Large intestine (tissue), 3 donors: ENCODE data around the gene NEUROD4. TPM values are rescaled to one million over a fixed set of nuclear protein-coding genes. Genes with fewer than 3 reads are reported as not detected.

Experiments
- DNase-seq, 2 donors: peaks; one replicate each; pipeline versions ENCODE4 v3.0.0 to v3.0.0-alpha.2; 2013
- H3K27ac ChIP-seq: one replicate; pipeline ENCODE4 v1.5.1; 2013; ENCODE audit warnings: low read length
- H3K27me3 ChIP-seq: 2 replicates; pipeline ENCODE4 v1.6.1; 2013; ENCODE audit warnings: low read length; ENCODE audit not compliant: control insufficient read depth, insufficient read depth
- H3K36me3 ChIP-seq: 2 replicates; pipeline ENCODE4 v1.6.1; 2013; ENCODE audit warnings: low read length; ENCODE audit not compliant: control insufficient read depth, insufficient read depth
- H3K4me1 ChIP-seq: one replicate; pipeline ENCODE4 v1.6.1; 2013; ENCODE audit warnings: low read length; ENCODE audit not compliant: control insufficient read depth, insufficient read depth
- H3K4me3 ChIP-seq: one replicate; pipeline ENCODE4 v1.5.1; 2013; ENCODE audit warnings: low read length
- H3K9me3 ChIP-seq: one replicate; pipeline ENCODE4 v1.6.1; 2013; ENCODE audit warnings: mild to moderate bottlenecking, low read depth, low read length, moderate library complexity; ENCODE audit not compliant: control insufficient read depth
- WGBS: methylation state at CpG from one replicate; pipeline ENCODE4 v1.1.5; 2013; ENCODE audit warnings: low lambda C conversion rate; ENCODE audit not compliant: insufficient coverage; 5-methylcytosine and 5-hydroxymethylcytosine counted together
- polyA plus RNA-seq: library from polyadenylated mRNA; unstranded; fragments of 120-200 nt; gene quantifications from one replicate; pipeline ENCODE4 v1.2.1, GENCODE V29; 2013

Gene NEUROD4
- polyA plus RNA-seq, 1 donor = 0.01 TPM

DNA sequence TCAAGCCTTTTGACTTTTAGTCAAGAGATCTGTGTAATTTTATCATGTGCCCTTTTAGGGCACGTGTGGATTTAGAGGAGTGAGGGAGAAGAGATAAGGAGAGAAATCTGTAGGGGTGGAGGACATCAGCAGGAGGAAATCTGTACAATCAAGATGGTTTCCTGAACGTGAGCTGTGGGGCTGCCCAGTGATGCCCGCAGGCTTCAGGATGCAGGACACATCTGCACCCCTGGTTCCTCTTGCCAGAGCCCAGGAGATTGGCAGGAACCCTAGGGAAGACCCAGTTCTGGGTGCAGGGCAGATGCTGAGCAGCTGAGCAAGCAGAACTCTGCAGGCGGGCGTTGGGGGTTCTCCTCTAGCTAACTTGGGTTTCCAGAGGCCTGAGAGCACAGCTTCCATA lies 23.6 kb upstream of the NEUROD4 start:
- Histone ChIP-seq H3K27me3 (peaks cover 5% of the 10 kb centered on the region), H3K9me3 (no peaks in the 10 kb centered on the region), H3K27ac (no peak overlapping the region), H3K36me3 (no peaks in the 10 kb centered on the region), H3K4me1 (no peaks in the 10 kb centered on the region), H3K4me3 (no peak overlapping the region)
- no peak for DNase-seq
- WGBS = no CpG with 5 or more reads among the region's 5 CpGs

DNA sequence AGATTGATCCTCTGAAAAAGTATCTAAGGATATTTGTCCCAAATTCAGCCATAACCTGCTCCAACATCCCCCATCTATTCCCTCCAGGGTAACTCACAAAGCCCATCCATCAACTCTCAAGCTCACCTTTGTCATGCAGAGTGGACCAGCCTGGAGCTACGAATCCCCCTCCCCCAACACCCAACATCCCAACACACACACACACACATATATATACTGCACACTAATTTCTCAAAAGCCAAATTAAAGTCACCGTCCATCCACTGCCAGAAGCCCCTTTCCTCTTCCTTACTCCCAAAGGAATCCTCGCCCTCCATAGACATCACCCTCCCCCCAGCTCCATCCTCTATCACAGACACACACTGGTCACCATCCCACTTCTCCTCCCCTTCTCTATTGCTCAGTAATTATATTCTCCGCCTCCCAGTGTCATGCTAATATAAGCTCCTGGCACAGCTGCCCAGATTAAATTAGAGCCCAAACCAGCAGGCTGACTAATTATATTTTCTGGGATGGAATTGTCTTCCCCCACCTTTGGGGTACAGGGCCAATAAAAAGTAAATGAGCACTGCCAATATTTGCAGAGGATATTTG lies 21.7 kb upstream of the NEUROD4 start:
- Histone ChIP-seq H3K27ac (no peak overlapping the region), H3K4me1 (no peaks in the 10 kb centered on the region), H3K27me3 (peaks cover 5% of the 10 kb centered on the region), H3K36me3 (no peaks in the 10 kb centered on the region), H3K9me3 (no peaks in the 10 kb centered on the region), H3K4me3 (no peak overlapping the region)
- no peak for DNase-seq
- WGBS = no CpG with 5 or more reads among the region's 4 CpGs

DNA sequence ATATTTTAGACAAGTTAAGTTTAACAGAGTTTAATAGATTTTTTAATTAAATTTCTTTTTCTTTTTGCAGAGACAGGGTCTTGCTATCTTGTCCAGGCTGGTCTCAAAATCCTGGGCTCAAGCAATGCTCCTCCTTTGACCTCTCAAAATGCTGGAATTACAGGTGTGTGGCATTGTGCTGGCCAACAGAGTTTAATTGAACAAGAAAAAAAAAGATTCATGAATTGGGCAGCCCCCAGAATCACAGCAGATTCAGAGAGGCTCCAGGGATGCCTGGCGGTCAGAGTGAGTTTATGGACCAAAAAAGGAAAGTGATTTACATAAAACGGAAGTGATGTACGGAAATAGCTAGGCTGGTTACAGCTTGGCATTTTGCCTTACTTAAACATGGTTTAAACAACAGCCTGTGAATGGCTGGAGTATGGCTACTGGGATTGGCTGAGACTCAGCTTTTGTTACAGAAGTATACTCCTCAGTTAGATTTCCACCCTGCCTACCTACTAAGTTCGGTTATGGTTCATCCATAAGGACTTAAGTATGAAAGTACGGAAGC lies 20.7 kb upstream of the NEUROD4 start:
- Histone ChIP-seq H3K4me1 (no peaks in the 10 kb centered on the region), H3K27ac (no peak overlapping the region), H3K9me3 (no peaks in the 10 kb centered on the region), H3K4me3 (no peak overlapping the region), H3K27me3 (peaks cover 5% of the 10 kb centered on the region), H3K36me3 (no peaks in the 10 kb centered on the region)
- 90% methylated on average over 2 of the region's 5 CpGs for WGBS
- DNase-seq = no peak

DNA sequence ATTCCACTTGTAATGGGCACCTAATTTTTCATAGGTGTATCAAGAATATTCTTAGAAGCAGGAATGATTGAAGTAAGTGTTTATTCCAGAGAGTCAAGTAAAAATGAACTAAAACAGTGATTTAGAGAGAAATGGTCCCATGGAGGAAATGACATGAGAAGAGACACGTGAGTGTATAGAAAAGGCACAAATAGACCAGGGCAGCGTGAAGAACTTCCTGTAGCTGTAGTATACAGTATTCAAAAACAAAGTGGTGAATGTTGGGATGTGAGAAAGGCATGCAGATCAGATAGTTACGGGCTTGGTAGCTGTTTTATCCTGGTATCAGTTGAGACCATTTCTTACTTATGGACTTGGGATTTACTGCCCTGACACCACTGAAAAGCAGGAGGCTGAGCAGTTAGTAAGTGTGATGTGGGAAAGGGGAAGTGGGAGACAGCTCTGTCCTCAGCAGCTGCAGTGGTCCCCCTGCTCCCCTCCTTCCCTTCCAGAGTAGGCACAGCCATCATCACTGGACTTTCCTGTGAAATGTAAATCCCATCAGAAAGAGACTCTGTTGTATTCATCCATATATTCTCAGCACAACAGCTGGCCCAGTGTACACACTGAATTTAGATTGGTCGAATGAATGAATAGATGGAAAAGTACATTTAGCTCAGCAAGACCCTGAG lies 18.4 kb upstream of the NEUROD4 start:
- Histone ChIP-seq H3K36me3 (no peaks in the 10 kb centered on the region), H3K9me3 (no peaks in the 10 kb centered on the region), H3K4me3 (no peak overlapping the region), H3K4me1 (no peaks in the 10 kb centered on the region), H3K27ac (no peak overlapping the region), H3K27me3 (peaks cover 5% of the 10 kb centered on the region)
- DNase-seq = no peak
- 76% methylated on average over 2 of the region's 4 CpGs for WGBS

- Histone ChIP-seq H3K4me3 (no peak overlapping the region), H3K27me3 (no peaks in the 10 kb centered on the region), H3K27ac (no peak overlapping the region), H3K4me1 (no peaks in the 10 kb centered on the region), H3K9me3 (no peaks in the 10 kb centered on the region), H3K36me3 (no peaks in the 10 kb centered on the region)
- WGBS = 66% methylated on average over 2 of the region's 2 CpGs
- DNase-seq = no peak
These were observed 17.4 kb upstream of the NEUROD4 start for GRCh38 chr12:55002355-55002754.

DNA sequence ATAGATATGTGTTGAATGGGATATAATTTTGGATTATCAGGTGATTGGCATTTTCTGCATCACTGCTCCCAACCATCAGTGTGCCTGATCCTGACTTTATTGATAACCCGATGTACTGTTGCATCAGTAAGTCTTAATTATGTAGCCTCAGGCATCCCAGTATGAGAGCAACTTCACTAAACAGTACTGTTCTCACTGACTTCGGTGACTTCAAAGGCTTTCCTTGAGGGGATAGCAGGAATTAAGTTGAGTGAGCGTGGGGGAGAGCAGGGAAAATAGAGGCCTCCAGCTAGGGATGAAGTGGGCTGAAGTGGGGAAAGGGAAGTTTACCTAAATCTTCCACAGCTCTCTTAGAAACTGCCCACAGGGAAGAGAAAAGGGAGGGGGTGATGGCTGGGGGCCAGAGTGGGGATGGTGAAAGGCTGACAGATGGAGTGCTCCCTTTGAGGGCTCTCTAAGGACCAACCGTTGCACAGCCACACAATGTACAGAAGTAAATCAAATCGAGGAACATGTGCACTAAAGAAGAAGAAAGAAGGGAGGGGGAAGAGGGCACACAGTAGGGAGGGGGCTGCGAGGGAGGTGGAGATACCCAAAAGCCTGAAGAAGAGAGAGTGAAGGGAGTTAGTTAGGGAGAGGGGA lies 10.7 kb upstream of the NEUROD4 start:
- no peaks in the 10 kb centered on the region for H3K9me3 ChIP-seq
- no peaks in the 10 kb centered on the region for H3K36me3 ChIP-seq
- no peak overlapping the region for H3K27ac ChIP-seq
- no CpG with 5 or more reads among the region's 6 CpGs for WGBS
- DNase-seq = no peak
- H3K4me1 ChIP-seq = no peaks in the 10 kb centered on the region
- H3K4me3 ChIP-seq = no peak overlapping the region
- H3K27me3 ChIP-seq = no peaks in the 10 kb centered on the region

DNA sequence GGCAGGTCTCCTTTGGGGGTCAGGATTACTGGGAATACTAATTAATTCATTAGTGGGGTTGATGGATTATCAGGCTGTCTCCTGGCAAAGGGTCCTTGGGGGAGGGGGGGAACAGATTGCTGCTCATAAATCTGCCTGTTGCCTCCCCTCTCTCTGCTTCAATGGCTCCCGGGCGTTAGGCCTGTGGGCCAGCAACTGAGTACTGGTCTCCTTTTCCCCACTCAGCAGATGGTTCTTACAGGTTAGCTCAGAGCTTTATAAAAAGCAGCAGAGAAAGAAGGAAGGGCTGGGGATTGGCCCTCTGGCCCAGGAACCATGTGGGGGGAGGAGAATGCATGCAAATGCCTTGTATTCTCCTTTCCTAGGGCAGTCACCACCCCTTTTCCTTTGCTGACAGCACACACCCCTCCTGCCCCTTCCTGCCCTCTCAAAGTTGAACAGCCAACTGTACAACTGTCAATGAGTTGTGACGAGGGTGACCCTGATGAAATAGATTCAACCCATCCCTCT lies 2.3 kb upstream of the NEUROD4 start:
- no peak overlapping the region for H3K4me3 ChIP-seq
- WGBS = 60% methylated on average over 1 of the region's 3 CpGs
- H3K9me3 ChIP-seq = no peaks in the 10 kb centered on the region
- H3K36me3 ChIP-seq = no peaks in the 10 kb centered on the region
- peaks cover 16% of the 10 kb centered on the region for H3K27me3 ChIP-seq
- no peak for DNase-seq
- H3K27ac ChIP-seq = no peak overlapping the region
- H3K4me1 ChIP-seq = no peaks in the 10 kb centered on the region

- Histone ChIP-seq H3K27me3 (peaks cover 10% of the 10 kb centered on the region), H3K36me3 (no peaks in the 10 kb centered on the region), H3K4me1 (no peaks in the 10 kb centered on the region), H3K27ac (no peak overlapping the region), H3K9me3 (no peaks in the 10 kb centered on the region), H3K4me3 (no peak overlapping the region)
- no peak for DNase-seq
- 100% methylated on average over 1 of the region's 2 CpGs for WGBS
These were observed 4.8 kb downstream of the NEUROD4 start for GRCh38 chr12:55024575-55024974.

GRCh38 chr12:55025508-55025907 lies 5.7 kb downstream of the NEUROD4 start:
- Histone ChIP-seq H3K36me3 (no peaks in the 10 kb centered on the region), H3K27me3 (peaks cover 3% of the 10 kb centered on the region), H3K9me3 (no peaks in the 10 kb centered on the region), H3K27ac (no peak overlapping the region), H3K4me3 (no peak overlapping the region), H3K4me1 (no peaks in the 10 kb centered on the region)
- DNase-seq = no peak
- WGBS = no CpG with 5 or more reads among the region's 2 CpGs

DNA sequence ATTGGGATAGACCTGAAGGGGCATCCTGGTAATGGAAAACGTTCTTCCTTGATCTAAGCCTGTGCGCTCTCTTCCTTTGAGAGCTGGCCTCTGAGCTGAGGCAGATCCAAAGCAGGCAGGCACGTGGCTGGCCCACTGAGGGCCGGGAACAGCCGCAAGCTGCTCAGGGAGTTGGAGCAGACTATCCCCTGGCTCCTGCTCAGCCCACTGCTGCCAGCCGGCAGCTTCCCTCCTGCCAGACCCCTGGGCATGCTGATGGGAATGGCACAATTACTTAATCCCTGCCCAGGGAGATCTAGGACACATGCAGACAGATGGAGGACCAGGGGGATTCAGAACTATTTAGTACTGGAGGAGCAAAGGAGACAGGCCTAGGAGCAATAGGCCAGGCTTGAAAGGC lies 14.4 kb downstream of the NEUROD4 start:
- Histone ChIP-seq H3K27ac (no peak overlapping the region), H3K4me3 (no peak overlapping the region), H3K9me3 (no peaks in the 10 kb centered on the region), H3K4me1 (no peaks in the 10 kb centered on the region), H3K27me3 (no peaks in the 10 kb centered on the region), H3K36me3 (no peaks in the 10 kb centered on the region)
- DNase-seq = no peak
- no CpG with 5 or more reads among the region's 6 CpGs for WGBS
